ENCODE results near the gene CAMTA1. TPM values are rescaled to one million over a fixed set of nuclear protein-coding genes. Genes with fewer than 3 reads are reported as not detected.

The CAMTA1 gene
- total and polyA plus RNA-seq, 2 experiments from 2014 or later: 89.0 to 145 TPM

- Histone ChIP-seq H3K36me3 (replicated peaks; ENCODE audit: insufficient read depth, low read depth) (no peaks in the 10 kb centered on the region), H4K20me1 (ENCODE audit: insufficient read depth, poor library complexity, severe bottlenecking) (no peaks in the 10 kb centered on the region), H2AFZ (no peak overlapping the region), H3K27me3 (no peaks in the 10 kb centered on the region), H3K27ac (no peak overlapping the region), H3K4me1 (ENCODE audit: insufficient read depth) (no peaks in the 10 kb centered on the region), H3K79me2 (no peaks in the 10 kb centered on the region), H3K9me2 (replicated peaks; ENCODE audit: insufficient read depth) (no peaks in the 10 kb centered on the region), H3K9me3 (ENCODE audit: low read depth) (no peaks in the 10 kb centered on the region), H3K4me2 (no peak overlapping the region), H3K4me3 (no peak overlapping the region)
- no peak for DNase-seq (ENCODE audit: low spot score)
- no peak for TF ChIP-seq EZH2phosphoT487 (IDR thresholded peaks at IDR 0.05; ENCODE audit: low read depth, severe bottlenecking, unreplicated experiment)
- TF ChIP-seq CTCF (IDR thresholded peaks at IDR 0.05; ENCODE audit: poor library complexity): no peak
- no peak for TF ChIP-seq EZH2 (IDR thresholded peaks at IDR 0.05; ENCODE audit: borderline replicate concordance)
- 73% methylated on average over 4 of the region's 4 CpGs for WGBS (ENCODE audit: low lambda C conversion rate, missing lambda C conversion rate)
These were observed 659.1 kb downstream of the CAMTA1 start for GRCh38 chr1:7444363-7444762.

- H3K27me3 ChIP-seq: no peaks in the 10 kb centered on the region
- TF ChIP-seq EZH2phosphoT487 (IDR thresholded peaks at IDR 0.05; ENCODE audit: low read depth, severe bottlenecking, unreplicated experiment): no peak
- TF ChIP-seq CTCF (IDR thresholded peaks at IDR 0.05; ENCODE audit: poor library complexity): no peak
- no peak for TF ChIP-seq EZH2 (IDR thresholded peaks at IDR 0.05; ENCODE audit: borderline replicate concordance)
- no peaks in the 10 kb centered on the region for H3K4me1 ChIP-seq (ENCODE audit: insufficient read depth)
- 83% methylated on average over 8 of the region's 9 CpGs for whole genome bisulfite sequencing (ENCODE audit: low lambda C conversion rate, missing lambda C conversion rate)
- no peak overlapping the region for H3K4me2 ChIP-seq
- no peaks in the 10 kb centered on the region for H3K9me3 ChIP-seq (ENCODE audit: low read depth)
- no peaks in the 10 kb centered on the region for H3K36me3 ChIP-seq (replicated peaks; ENCODE audit: insufficient read depth, low read depth)
- H3K27ac ChIP-seq: no peak overlapping the region
- H3K9me2 ChIP-seq (replicated peaks; ENCODE audit: insufficient read depth): no peaks in the 10 kb centered on the region
- H2AFZ ChIP-seq: no peak overlapping the region
- H3K4me3 ChIP-seq: no peak overlapping the region
- no peaks in the 10 kb centered on the region for H4K20me1 ChIP-seq (ENCODE audit: insufficient read depth, poor library complexity, severe bottlenecking)
- DNase-seq (ENCODE audit: low spot score): no peak
- no peaks in the 10 kb centered on the region for H3K79me2 ChIP-seq
These were observed 661.8 kb downstream of the CAMTA1 start for GRCh38 chr1:7447093-7447492.

GRCh38 chr1:7447736-7448135, 662.5 kb downstream of the CAMTA1 start:
- DNase-seq (ENCODE audit: low spot score): no peak
- Histone ChIP-seq H3K4me2 (no peak overlapping the region), H3K4me1 (ENCODE audit: insufficient read depth) (no peaks in the 10 kb centered on the region), H4K20me1 (ENCODE audit: insufficient read depth, poor library complexity, severe bottlenecking) (no peaks in the 10 kb centered on the region), H3K4me3 (no peak overlapping the region), H2AFZ (no peak overlapping the region), H3K27ac (no peak overlapping the region), H3K79me2 (no peaks in the 10 kb centered on the region), H3K36me3 (replicated peaks; ENCODE audit: insufficient read depth, low read depth) (no peaks in the 10 kb centered on the region), H3K27me3 (no peaks in the 10 kb centered on the region), H3K9me3 (ENCODE audit: low read depth) (no peaks in the 10 kb centered on the region), H3K9me2 (replicated peaks; ENCODE audit: insufficient read depth) (no peaks in the 10 kb centered on the region)
- 91% methylated on average over 6 of the region's 6 CpGs for WGBS (ENCODE audit: low lambda C conversion rate, missing lambda C conversion rate)
- TF ChIP-seq CTCF (IDR thresholded peaks at IDR 0.05; ENCODE audit: poor library complexity): no peak
- no peak for TF ChIP-seq EZH2phosphoT487 (IDR thresholded peaks at IDR 0.05; ENCODE audit: low read depth, severe bottlenecking, unreplicated experiment)
- TF ChIP-seq EZH2 (IDR thresholded peaks at IDR 0.05; ENCODE audit: borderline replicate concordance): no peak

- no peak overlapping the region for H3K27ac ChIP-seq
- TF ChIP-seq EZH2phosphoT487 (IDR thresholded peaks at IDR 0.05; ENCODE audit: low read depth, severe bottlenecking, unreplicated experiment): no peak
- no peak for TF ChIP-seq CTCF (IDR thresholded peaks at IDR 0.05; ENCODE audit: poor library complexity)
These were observed 663.7 kb downstream of the CAMTA1 start for GRCh38 chr1:7448986-7449385.

More at GRCh38 chr1:7448986-7449385, 663.7 kb downstream of the CAMTA1 start:
- Histone ChIP-seq H3K36me3 (replicated peaks; ENCODE audit: insufficient read depth, low read depth) (no peaks in the 10 kb centered on the region), H2AFZ (no peak overlapping the region), H3K9me3 (ENCODE audit: low read depth) (no peaks in the 10 kb centered on the region), H3K4me3 (no peak overlapping the region), H3K4me1 (ENCODE audit: insufficient read depth) (no peaks in the 10 kb centered on the region), H4K20me1 (ENCODE audit: insufficient read depth, poor library complexity, severe bottlenecking) (no peaks in the 10 kb centered on the region), H3K9me2 (replicated peaks; ENCODE audit: insufficient read depth) (no peaks in the 10 kb centered on the region), H3K79me2 (no peaks in the 10 kb centered on the region), H3K4me2 (no peak overlapping the region), H3K27me3 (no peaks in the 10 kb centered on the region)
- WGBS (ENCODE audit: low lambda C conversion rate, missing lambda C conversion rate): 78% methylated on average over 10 of the region's 10 CpGs
- DNase-seq (ENCODE audit: low spot score): no peak

Data from hepatocyte (in vitro differentiated cells).